HUDEP-2 (cell line): ENCODE data around the gene LRRC75A.

Experiments
- DNase-seq, 76 experiments: peaks; one replicate each; lab custom pipeline; 2025; ENCODE audit not compliant: unreplicated experiment in 76 of 76; lab: John Stamatoyannopoulos, UW

The LRRC75A gene

DNA sequence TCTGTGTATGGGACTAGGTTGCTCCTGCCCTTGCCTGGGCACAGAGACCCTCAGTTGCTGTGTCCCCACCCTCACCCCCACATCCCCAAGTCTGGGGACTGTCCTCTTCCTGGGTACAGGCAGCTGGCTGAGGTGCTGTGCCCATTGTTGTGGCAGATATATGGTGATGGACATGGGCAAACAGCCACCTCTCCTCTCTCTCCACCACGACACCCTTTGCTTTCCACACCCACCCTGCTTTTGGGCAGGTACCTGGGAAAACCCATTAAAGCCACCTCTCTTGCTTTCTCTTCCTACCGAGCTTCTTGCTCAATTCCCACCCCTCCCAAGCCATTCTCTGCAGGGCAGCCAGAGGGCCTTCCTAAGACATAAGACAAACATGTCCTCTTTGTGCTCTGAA lies 54.9 kb downstream of the LRRC75A start:
- DNase-seq = no peak

DNA sequence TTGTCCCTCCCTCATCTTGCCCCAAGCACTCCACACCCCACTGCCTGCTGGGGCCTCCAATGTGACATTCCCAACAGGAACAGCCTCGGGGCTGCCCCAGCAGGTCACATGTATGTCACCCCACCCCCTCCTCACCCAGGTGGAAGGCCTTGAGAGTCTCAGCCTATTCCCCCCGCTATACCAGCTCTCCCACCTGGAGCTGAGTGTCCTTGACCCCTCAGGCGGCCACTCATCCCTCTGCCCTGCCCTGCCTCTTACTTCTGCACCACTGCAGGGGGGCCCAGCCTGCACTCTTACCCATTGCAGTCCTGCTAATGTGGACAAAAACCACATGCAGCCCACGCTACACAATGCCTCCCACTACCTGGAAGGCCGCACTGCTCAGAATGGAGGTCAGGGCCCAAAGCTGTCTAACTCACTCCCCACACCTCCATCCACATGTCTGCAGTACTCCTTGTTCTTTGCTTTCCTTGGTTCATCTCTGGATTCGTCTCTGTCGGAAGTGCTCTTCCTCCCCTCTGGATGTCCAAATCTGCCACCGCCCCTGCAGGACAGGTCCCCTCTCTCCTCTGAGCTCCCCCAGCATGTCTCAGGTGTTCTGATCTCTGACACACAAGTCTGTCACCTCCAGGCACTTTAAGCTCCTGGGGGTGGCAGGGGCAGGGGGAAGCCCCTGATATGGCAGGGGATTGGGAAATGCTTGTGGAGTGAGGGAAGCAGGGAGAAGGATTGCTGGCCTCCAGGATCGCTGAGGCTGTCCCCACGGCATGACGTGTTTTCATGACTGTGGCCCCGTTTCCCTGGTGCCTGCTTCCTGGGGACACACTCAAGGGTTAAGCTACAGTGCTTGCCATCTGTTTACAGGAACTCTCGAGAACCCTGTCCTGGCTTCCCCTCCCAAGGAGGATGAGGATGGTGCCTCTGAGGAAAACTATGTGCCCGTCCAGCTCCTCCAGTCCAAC lies 55.8 kb downstream of the LRRC75A start:
- DNase-seq = no peak

DNA sequence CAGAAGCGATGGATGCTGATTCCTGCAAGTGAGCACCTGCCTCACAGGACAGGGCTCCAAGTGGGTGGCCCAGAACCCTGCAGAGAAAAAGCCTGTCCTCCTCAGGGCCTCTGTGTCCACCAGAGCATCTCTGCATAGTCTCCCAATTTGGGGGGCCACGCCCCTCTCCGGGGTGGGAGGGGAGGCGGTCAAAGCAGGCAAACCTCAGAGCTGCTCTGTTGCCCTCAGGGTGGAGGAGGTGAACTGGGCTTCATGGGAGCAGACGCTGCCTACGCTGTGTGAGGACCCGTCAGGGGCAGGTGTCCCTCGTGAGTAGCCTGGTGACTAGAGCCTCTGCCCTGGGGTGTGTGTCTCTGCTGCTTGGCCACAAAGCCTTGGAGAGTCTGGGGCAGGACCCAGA lies 57.3 kb downstream of the LRRC75A start:
- peak in 1 of 76 experiments; percentile 7 for DNase-seq

DNA sequence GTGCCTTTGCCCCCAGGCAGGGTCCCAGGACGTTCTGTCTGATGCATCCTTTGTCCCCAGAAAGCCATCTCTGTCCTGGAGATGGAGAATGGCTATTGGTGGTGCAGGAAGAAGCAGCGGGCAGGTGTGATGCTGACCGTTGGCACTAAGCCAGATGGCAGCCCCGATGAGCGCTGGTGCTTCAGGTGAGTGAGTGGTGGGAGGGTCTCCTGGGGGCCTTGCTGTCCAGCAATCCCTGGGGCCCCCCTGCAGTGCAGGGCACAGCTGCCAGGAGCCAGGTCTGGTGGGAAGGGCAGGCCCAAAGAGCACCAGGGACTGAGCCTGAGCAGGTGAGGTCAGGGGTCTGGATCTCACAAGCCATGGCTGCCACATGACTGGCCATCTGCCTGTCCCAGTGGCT lies 58.5 kb downstream of the LRRC75A start:
- DNase-seq = no peak

DNA sequence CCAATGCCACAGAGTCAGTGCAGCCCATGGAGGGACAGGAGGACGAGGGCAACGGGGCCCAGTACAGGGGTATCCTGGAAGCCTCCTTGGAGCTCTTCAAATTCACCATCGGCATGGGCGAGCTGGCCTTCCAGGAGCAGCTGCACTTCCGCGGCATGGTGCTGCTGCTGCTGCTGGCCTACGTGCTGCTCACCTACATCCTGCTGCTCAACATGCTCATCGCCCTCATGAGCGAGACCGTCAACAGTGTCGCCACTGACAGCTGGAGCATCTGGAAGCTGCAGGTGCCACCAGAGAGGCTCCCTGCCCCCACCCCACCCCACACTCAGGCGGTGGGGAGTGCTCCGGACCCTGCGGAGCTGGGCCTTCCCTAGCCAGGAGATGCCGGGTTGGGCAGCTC lies 60.0 kb downstream of the LRRC75A start:
- no peak for DNase-seq

DNA sequence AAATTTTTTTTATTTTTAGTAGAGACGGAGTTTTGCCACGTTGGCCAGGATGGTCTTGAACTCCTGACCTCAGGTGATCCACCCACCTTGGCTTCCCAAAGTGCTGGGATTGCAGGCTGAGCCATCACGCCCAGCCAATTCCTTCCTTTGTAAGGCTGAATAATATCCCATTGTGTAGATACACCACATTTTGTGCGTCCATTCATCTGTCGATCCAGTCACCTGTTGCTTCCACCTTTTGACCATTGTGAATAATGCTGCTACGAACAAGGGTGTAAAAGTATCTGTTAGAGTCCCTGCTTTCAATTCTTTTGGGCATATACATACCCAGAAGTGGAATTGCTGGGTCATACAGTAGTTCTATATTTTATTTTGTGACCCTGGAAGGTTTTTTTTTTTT lies 61.3 kb downstream of the LRRC75A start:
- DNase-seq = no peak

DNA sequence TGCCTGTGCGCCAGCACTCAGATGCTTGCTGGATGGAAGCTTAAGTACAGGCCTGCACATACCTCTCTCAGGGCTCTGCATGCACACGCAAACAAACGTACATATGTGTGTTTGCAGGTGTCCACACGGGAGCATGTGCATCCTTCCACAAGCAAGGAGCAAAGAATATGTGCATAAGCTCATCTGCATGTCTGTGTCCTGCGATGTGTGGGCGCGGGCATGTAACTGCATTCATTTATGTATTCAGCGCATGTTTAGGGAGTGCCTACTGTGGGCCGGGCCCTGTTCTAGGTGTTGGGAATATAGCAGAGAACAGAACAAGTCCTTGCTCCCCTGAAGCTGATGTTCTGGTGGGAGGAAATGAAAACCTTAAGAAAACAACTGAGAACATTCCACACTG lies 62.9 kb downstream of the LRRC75A start:
- DNase-seq = no peak

DNA sequence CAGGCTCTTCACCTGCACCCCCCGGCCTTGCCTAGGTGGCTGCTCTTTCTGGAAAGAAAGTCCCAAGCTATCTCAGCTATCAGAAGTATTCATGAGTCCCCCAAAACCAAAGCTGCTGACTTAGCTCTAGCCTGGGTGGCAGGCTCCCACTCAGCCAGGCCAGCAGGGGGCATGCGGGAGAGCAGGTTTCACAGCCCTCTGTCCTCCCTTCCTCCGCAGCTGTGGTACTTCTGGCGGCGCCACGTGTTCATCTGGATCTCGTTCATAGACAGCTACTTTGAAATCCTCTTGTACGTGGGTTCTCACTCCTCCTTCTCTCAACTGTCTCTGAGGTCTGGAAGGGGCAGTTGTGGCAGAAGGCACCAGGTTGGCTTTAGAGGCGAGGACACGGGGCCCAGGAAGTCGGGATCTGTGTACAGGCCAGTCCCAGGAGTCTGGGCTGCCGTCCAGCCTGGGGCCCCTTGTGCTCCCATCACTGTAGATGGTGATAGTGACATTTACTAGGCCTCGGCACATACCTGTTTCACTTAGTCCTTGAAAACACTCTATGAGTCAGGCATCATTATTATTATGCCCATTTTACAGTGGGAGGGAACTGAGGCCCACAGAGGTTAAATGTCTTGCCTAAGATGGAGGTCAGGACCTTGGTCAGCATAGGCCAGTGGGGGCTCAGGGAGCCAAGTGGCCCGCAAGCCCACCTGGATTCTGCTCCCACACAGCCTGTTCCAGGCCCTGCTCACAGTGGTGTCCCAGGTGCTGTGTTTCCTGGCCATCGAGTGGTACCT lies 63.7 kb downstream of the LRRC75A start:
- DNase-seq = peak in 62 of 76 experiments; percentile 18 to 78 (median 60)

DNA sequence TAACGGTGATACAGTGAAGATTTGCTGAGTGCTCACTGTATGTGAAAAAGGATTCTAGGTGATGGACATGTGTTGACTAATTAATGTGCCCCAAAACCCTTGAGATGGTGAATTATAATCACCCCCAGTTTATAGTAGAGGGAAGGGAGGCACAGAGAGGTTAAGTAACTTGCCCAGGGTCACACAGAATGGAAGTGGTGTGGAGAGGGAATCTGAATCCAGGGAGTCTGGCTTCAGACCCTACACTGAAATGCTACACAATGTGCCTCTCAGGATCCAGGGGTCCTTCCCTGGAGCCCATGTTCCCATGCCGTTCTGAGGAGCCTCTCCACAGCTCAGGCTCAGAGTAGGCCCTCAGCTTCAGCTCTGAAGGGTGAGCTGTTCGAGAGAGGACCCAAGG lies 65.0 kb downstream of the LRRC75A start:
- no peak for DNase-seq

DNA sequence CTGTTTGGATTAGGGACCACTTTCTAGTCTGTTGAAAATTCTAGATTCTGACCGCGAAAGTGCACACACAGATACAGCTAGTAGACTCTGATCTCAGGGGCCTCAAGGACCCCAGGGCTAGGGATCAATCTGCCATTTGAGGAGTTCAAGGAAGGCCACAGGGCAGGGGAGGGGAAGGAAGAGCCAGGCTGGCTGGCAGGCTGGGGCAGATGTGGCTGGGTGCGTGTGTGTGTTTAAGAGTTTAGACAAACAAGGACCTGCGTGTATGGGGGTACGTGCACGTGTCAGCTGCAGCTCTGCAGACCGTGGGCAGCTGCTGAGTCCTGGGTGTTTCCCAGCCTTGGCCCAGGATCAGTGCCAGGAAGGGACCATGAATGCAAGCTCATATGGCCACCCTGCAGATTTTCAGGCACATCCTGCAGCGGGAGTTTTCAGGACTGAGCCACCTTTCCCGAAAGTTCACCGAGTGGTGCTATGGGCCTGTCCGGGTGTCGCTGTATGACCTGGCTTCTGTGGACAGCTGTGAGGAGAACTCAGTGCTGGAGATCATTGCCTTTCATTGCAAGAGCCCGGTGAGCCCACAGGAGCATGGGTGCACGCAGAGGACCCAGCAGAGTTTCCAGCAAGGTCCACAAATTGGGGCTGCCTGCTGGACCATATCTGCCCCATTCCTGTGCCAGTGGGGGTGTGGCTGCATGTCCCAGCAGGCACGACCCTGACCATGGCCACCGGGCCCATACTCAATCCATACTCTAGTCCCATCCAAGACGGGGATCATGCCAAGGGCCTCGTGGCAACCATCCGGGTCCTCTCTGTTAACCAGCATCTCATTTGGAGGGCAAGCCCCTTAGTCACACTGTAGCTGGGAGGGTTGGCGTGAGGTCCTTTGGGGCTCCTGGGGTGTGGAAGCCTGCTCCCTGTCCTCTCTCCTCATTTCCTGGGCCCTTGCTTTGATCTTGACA lies 66.0 kb downstream of the LRRC75A start:
- no peak for DNase-seq

DNA sequence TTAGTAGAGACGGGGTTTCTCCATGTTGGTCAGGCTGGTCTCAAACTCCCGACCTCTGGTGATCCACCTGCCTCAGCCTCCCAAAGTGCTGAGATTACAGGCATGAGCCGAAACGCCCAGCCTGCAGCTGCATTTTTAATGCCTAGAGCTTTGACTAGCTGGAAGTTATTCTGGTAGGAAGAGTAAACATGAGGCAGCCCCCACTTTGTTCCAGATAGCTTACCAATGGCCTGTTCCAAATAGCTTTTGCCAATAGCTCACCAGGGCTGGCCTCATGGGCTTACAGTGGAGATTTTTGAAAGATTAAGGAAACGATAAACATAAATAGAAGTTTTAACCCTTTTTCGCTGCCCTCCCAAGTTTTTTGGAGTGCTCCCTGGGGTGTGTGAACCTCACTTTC lies 66.8 kb downstream of the LRRC75A start:
- DNase-seq = no peak

DNA sequence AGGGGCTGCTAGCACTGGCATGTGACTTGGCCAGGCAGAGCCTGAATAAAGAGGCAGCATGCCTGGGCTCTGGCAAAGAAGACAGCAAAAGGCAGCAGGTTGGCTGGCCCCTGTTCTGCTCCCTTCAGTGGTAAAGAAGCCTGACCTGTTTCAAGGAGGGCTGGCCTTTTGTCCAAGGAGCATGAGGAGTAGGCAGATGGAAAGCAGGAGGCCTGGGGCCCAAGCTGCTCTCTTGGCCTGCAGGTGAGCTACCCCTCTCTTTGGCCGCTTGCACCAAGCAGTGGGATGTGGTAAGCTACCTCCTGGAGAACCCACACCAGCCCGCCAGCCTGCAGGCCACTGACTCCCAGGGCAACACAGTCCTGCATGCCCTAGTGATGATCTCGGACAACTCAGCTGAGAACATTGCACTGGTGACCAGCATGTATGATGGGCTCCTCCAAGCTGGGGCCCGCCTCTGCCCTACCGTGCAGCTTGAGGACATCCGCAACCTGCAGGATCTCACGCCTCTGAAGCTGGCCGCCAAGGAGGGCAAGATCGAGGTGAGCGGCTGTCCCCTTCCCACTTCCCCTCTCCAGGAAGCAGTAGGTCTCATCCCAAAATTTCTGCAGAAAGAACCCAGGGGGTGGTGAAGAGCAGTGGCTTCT lies 68.6 kb downstream of the LRRC75A start:
- no peak for DNase-seq

DNA sequence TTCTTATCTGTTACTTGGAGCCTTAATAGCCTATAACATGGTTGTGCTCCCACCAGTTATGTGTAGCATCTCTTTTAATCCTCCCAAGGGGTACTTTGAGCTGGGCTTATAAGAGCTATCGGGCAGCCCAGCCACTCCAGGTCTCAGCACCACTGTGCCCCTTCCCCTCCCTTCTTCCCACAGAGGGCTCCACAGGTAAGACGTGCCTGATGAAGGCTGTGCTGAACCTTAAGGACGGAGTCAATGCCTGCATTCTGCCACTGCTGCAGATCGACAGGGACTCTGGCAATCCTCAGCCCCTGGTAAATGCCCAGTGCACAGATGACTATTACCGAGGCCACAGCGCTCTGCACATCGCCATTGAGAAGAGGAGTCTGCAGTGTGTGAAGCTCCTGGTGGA lies 69.6 kb downstream of the LRRC75A start:
- DNase-seq = no peak

DNA sequence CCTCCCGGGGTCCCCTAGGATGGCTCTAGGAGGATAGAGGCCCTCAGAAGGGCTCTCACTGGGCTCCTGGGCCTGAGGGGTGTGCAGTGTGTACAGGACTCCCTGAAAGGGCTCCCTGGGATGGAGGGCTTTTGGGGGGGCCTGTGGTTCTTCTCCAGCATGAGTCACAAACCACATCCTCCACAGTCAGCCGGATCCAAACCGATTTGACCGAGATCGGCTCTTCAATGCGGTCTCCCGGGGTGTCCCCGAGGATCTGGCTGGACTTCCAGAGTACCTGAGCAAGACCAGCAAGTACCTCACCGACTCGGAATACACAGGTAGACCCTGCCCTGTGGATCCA lies 72.1 kb downstream of the LRRC75A start:
- DNase-seq = peak in 11 of 76 experiments; percentile 7 to 40 (median 27)

DNA sequence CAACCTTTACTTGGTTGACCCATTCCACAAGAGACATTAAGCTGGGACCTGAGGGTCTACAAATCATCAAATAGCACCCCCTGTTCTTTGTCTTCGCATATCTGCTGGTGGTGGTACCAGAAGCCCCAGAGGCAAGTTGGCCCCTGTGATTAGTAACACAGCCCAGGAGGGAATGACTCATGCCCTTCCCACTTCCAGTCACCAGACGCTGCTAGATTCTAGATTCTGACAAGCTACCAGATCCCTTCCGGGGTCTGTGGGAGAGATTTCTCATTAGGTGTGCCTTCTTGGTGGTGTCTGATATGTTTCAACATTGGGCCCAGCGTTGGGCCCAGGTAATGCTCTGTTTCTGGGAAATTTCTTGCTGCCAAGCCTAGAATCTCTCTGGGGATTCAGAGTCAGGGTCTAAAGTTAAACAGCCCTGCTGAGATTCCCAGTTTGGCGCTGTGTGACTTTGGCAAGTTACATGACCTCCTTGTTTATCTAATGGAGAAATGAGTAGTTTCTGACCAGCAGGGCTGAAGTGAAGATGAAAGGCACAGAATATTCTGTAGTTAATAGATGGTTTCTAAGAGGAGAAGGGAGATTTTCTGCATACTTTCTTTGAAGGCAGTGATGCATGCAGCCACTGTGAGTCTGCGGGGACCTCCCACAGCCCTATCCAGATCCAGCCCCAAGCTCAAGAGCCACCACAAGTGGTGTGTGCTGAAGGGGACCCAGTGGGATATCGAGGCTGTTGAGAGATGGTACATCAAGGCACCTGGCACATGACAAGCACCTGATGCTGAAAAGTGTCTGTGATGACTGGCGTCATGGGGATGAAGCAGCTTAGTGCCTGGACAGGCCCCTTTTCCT lies 72.7 kb downstream of the LRRC75A start:
- peak in 56 of 76 experiments; percentile 18 to 82 (median 46) for DNase-seq

DNA sequence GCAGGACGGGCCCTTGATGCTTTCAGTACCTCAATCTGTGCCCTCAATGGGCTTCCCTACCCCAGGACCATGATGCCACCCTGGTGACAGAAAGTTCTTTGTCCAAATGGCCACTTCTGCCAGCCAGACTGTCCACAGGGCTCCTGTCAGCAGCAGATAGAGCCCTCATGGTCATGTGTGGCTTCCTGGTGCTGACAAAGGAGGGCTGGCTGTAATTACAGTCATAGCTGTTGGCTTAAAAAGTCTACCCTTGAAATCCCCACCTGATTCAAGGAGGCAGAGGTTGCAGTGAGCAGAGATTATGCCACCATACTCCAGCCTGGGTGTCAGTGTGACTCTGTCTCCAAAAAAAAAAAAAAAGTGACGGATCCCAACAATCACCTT lies 73.3 kb downstream of the LRRC75A start:
- peak in 2 of 76 experiments; percentile 16 to 18 for DNase-seq

DNA sequence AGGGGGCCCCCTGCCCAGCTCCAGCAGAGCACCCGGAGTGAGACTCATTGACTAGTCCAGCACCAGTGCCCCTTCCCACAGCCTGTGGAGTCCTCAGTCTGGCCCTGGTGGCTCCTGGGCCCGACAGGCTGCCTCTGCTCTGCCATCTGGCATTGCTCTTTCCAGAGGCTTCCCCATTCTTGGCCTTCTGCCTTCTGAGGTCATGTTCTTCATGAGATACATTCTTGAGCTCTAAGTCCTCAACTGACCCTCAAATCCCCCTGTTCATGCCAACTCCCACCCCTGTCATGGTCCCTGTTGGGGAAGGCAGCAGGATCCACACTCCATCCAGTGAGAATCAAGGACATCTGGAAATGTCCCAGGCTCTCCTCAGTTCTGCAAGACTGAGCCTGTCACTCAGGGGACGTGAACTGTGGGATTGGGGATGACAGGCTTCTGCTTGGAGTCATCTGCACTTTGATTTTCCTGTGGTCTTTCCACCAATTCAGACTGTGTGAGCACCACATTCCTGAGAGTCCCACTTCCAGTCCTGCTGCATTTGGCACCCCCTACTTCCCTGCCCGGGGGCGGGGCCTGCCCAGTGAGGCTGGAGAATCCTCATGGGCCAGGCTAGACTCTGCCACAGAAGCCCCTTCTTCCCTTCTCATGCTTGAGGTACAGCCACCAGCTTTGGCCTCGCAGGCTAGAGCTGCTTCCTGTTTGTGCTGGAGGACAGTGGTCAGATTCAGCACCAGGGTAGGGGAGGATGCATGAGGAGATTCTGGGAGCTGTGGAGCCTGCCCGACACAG lies 73.9 kb downstream of the LRRC75A start:
- no peak for DNase-seq

DNA sequence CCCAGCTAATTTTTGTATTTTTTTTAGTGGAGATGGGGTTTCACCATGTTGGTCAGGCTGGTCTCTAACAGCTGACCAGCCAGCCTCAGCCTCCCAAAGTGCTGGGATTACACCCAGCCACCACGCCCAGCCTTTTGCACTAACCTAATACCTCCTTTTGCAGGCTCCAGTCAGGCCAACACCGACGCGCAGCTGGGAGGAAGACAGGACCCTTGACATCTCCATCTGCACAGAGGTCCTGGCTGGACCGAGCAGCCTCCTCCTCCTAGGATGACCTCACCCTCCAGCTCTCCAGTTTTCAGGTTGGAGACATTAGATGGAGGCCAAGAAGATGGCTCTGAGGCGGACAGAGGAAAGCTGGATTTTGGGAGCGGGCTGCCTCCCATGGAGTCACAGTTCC lies 74.6 kb downstream of the LRRC75A start:
- DNase-seq = no peak
